Measurements from ENCODE around the gene ENAH. TPM values are rescaled to one million over a fixed set of nuclear protein-coding genes. Genes with fewer than 3 reads are reported as not detected.

The ENAH gene
- total RNA-seq, 1 experiment from 2014 or later = 285 TPM

DNA sequence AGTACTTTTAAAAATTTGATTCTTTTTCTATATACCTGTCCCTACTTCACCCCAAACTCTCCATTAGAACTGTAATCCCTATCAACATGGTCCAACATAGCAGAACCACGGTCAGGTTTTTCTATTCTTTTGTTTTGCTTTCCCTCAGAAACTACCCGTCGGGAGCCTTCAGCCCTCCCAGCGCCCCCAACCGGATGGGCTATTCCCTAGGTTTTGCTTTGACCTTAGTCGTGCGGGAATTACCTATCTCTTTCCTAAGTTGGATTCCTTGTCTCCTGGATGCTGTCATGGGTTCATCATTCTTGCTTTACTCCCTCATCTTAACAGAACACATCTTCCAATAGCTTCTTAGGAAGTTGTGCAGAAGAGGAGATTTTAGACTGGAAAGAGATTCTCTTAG, 127.5 kb downstream of the ENAH start:
- no peaks in the 10 kb centered on the region for H4K20me1 ChIP-seq (ENCODE audit: control insufficient read depth, insufficient read depth, insufficient read length)
- peaks cover 3% of the 10 kb centered on the region; the same call in 1 of the 2 replicates for H3K4me1 ChIP-seq (ENCODE audit: insufficient read depth, low read length)
- H3K9me3 ChIP-seq (ENCODE audit: control insufficient read depth, low read depth, low read length) = no peaks in the 10 kb centered on the region
- peaks cover 26 to 28% of the 10 kb centered on the region in 2 experiments for H3K4me1 Mint-ChIP-seq
- TF ChIP-seq, protein P1, sequence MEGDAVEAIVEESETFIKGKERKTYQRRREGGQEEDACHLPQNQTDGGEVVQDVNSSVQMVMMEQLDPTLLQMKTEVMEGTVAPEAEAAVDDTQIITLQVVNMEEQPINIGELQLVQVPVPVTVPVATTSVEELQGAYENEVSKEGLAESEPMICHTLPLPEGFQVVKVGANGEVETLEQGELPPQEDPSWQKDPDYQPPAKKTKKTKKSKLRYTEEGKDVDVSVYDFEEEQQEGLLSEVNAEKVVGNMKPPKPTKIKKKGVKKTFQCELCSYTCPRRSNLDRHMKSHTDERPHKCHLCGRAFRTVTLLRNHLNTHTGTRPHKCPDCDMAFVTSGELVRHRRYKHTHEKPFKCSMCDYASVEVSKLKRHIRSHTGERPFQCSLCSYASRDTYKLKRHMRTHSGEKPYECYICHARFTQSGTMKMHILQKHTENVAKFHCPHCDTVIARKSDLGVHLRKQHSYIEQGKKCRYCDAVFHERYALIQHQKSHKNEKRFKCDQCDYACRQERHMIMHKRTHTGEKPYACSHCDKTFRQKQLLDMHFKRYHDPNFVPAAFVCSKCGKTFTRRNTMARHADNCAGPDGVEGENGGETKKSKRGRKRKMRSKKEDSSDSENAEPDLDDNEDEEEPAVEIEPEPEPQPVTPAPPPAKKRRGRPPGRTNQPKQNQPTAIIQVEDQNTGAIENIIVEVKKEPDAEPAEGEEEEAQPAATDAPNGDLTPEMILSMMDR (conservative IDR thresholded peaks at IDR 0.05) = no peak
- no peak overlapping the region for H2BK20ac ChIP-seq (ENCODE audit: low read depth, low read length, poor library complexity, severe bottlenecking)
- H2BK15ac ChIP-seq (ENCODE audit: low read depth, low read length) = no peak overlapping the region
- no peak overlapping the region for H4K8ac ChIP-seq (replicated peaks; ENCODE audit: insufficient read length, low read depth, low read length)
- H3K14ac ChIP-seq (ENCODE audit: insufficient read depth, low read length) = no peak overlapping the region
- peaks cover 4 to 13% (median 10%) of the 10 kb centered on the region in 3 experiments for H3K36me3 Mint-ChIP-seq (ENCODE audit: insufficient read depth in 1 of 3, low read depth in 3 of 3)
- H3K79me2 ChIP-seq (ENCODE audit: insufficient read depth, low read length) = peaks cover 4% of the 10 kb centered on the region; the same call in 1 of the 2 replicates
- H3K27me3 ChIP-seq (ENCODE audit: insufficient read depth, low read length) = no peaks in the 10 kb centered on the region
- H3K56ac ChIP-seq (ENCODE audit: insufficient read length, low read depth, low read length) = no peak overlapping the region
- no peak overlapping the region for H2BK12ac ChIP-seq (ENCODE audit: insufficient read length, low read depth, low read length)
- peak overlapping the region in 2 of 3 experiments; percentile 21 to 69; a peak in 3 of 7 replicates for H3K27ac Mint-ChIP-seq
- H3K27me3 Mint-ChIP-seq (ENCODE audit: low read depth) = peaks cover 1% of the 10 kb centered on the region; the same call in 1 of the 2 replicates
- H3K23ac ChIP-seq (ENCODE audit: insufficient read length, low read depth, low read length) = no peak overlapping the region
- no peak overlapping the region for H3K4me3 Mint-ChIP-seq
- peak overlapping the region; percentile 49 for H3K27ac ChIP-seq (ENCODE audit: insufficient read length, low read depth, low read length)
- no peak overlapping the region for H2BK120ac ChIP-seq (ENCODE audit: low read depth, low read length, poor library complexity, severe bottlenecking)
- peaks cover 2% of the 10 kb centered on the region for H3K79me1 ChIP-seq (ENCODE audit: insufficient read depth, low read depth, low read length, poor library complexity, severe bottlenecking)
- H3K4ac ChIP-seq (ENCODE audit: low read depth, low read length) = no peak overlapping the region
- H3K23me2 ChIP-seq (ENCODE audit: insufficient read length, low read depth, low read length, poor library complexity, severe bottlenecking) = no peaks in the 10 kb centered on the region
- whole genome bisulfite sequencing (ENCODE audit: extremely low coverage, insufficient read length, low lambda C conversion rate) = no CpG with 5 or more reads among the region's 7 CpGs
- H3K18ac ChIP-seq (ENCODE audit: insufficient read length, low read depth, low read length) = no peak overlapping the region
- H3T11ph ChIP-seq (ENCODE audit: low read length) = no peak overlapping the region
- no peak overlapping the region for H2AK5ac ChIP-seq (ENCODE audit: insufficient read length, low read length)
- H4K91ac ChIP-seq (ENCODE audit: insufficient read length, low read depth, low read length) = no peak overlapping the region
- no peak for DNase-seq
- no peak overlapping the region for H3K9ac ChIP-seq (ENCODE audit: extremely low read depth, insufficient read length, low read length)
- no peak overlapping the region for H2AFZ ChIP-seq (ENCODE audit: low read length)
- H4K5ac ChIP-seq (ENCODE audit: insufficient read length, low read depth, low read length) = no peak overlapping the region
- H3K9me3 Mint-ChIP-seq = no peaks in the 10 kb centered on the region; a peak in 1 of 5 replicates
- H3K4me2 ChIP-seq (ENCODE audit: insufficient read depth, insufficient read length, low read length) = no peak overlapping the region
- H2BK5ac ChIP-seq (ENCODE audit: insufficient read length, low read length) = no peak overlapping the region
